Measurements from ENCODE around the gene USP25. TPM values are rescaled to one million over a fixed set of nuclear protein-coding genes. Genes with fewer than 3 reads are reported as not detected.

USP25 gene
- total and polyA plus RNA-seq, 2 of the 8 experiments (the other 6 are each of a cell fraction or from before 2014, with no cell fraction given) = 11.2 to 48.1 TPM

GRCh38 chr21:15764878-15765277, 35.1 kb downstream of the USP25 start (continued):
- TF ChIP-seq NRF1 (IDR thresholded peaks at IDR 0.05; ENCODE audit: low read depth, low read length) (no peak), KDM5A (IDR thresholded peaks at IDR 0.05; ENCODE audit: low read length) (no peak), BACH1 (IDR thresholded peaks at IDR 0.05; ENCODE audit: low read length) (no peak), KDM4A (IDR thresholded peaks at IDR 0.05; ENCODE audit: low read depth, low read length, severe bottlenecking) (no peak), ASH2L (IDR thresholded peaks at IDR 0.05; ENCODE audit: low read length) (no peak), RBBP5 (IDR thresholded peaks at IDR 0.05; ENCODE audit: borderline replicate concordance, low read depth, low read length) (no peak)

Data from H1 (cell line).